ENCODE measurements around the gene NR2E3. TPM values are rescaled to one million over a fixed set of nuclear protein-coding genes. Genes with fewer than 3 reads are reported as not detected.
"Not testable (repeated sequence)": the region's sequence is repeated elsewhere in the genome, so short reads cannot be mapped to it uniquely, and the experiment has no call there.

The NR2E3 gene
- total RNA-seq, 1 experiment from 2014 or later = 0.37 TPM

- DNase-seq (ENCODE audit: extremely low read depth, low read depth) = no peak
Measured at GRCh38 chr15:71812966-71813722, 2.8 kb downstream of the NR2E3 start.

GRCh38 chr15:71813723-71814470 lies 3.5 kb downstream of the NR2E3 start:
- DNase-seq (ENCODE audit: extremely low read depth, low read depth) = no peak

- no peak for DNase-seq (ENCODE audit: extremely low read depth, low read depth)
Measured at GRCh38 chr15:71815301-71815700, 4.9 kb downstream of the NR2E3 start.

- no peak for DNase-seq (ENCODE audit: extremely low read depth, low read depth)
Measured at GRCh38 chr15:71817351-71817750, 7.0 kb downstream of the NR2E3 start.

GRCh38 chr15:71820127-71820526 lies 9.8 kb downstream of the NR2E3 start:
- no peak for DNase-seq (ENCODE audit: extremely low read depth, low read depth)

GRCh38 chr15:71821547-71822129 lies 11.3 kb downstream of the NR2E3 start:
- DNase-seq (ENCODE audit: extremely low read depth, low read depth) = no peak

GRCh38 chr15:71822890-71823630 lies 12.7 kb downstream of the NR2E3 start:
- DNase-seq (ENCODE audit: extremely low read depth, low read depth) = no peak

- no peak for DNase-seq (ENCODE audit: extremely low read depth, low read depth)
Measured at GRCh38 chr15:71823801-71824200, 13.4 kb downstream of the NR2E3 start.

GRCh38 chr15:71825021-71825730 lies 14.8 kb downstream of the NR2E3 start:
- DNase-seq (ENCODE audit: extremely low read depth, low read depth) = no peak

GRCh38 chr15:71826196-71826595 lies 15.8 kb downstream of the NR2E3 start:
- DNase-seq (ENCODE audit: extremely low read depth, low read depth) = no peak

GRCh38 chr15:71830981-71831380 lies 20.6 kb downstream of the NR2E3 start:
- no peak for DNase-seq (ENCODE audit: extremely low read depth, low read depth)

GRCh38 chr15:71841563-71841962 lies 31.2 kb downstream of the NR2E3 start:
- DNase-seq (ENCODE audit: extremely low read depth, low read depth) = no peak

- no peak for DNase-seq (ENCODE audit: extremely low read depth, low read depth)
Measured at GRCh38 chr15:71844916-71845315, 34.6 kb downstream of the NR2E3 start.

GRCh38 chr15:71853543-71853942 lies 43.2 kb downstream of the NR2E3 start:
- DNase-seq (ENCODE audit: extremely low read depth, low read depth) = no peak

GRCh38 chr15:71858232-71858631 lies 47.9 kb downstream of the NR2E3 start:
- DNase-seq (ENCODE audit: extremely low read depth, low read depth) = not testable (repeated sequence)

Small RNA genes lying within 50 kb of the gene (small RNA-seq; reads per million reads assigned to genes)
- 0.10 to 1.3 reads per million in 2 experiments for gene RNA5SP399

Data from NCI-H460 (cell line).